ENCODE results near the gene HBEGF.

Gene HBEGF

GRCh38 chr5:140382866-140383265 lies 36.5 kb upstream of the HBEGF start:
- TF ChIP-seq CTCF (IDR thresholded peaks at IDR 0.05; ENCODE audit: insufficient read depth, low read depth, low read length, missing control alignments): no peak
- H3K4me3 ChIP-seq (ENCODE audit: low read depth, low read length): no peak overlapping the region
- DNase-seq (ENCODE audit: low read depth): no peak

- no peak for DNase-seq (ENCODE audit: low read depth)
- TF ChIP-seq CTCF (IDR thresholded peaks at IDR 0.05; ENCODE audit: insufficient read depth, low read depth, low read length, missing control alignments): no peak
- no peak overlapping the region for H3K4me3 ChIP-seq (ENCODE audit: low read depth, low read length)
Observed at GRCh38 chr5:140381972-140382371, 35.6 kb upstream of the HBEGF start.

- no peak overlapping the region for H3K4me3 ChIP-seq (ENCODE audit: low read depth, low read length)
- no peak for DNase-seq (ENCODE audit: low read depth)
- TF ChIP-seq CTCF (IDR thresholded peaks at IDR 0.05; ENCODE audit: insufficient read depth, low read depth, low read length, missing control alignments): no peak
Observed at GRCh38 chr5:140381351-140381750, 34.9 kb upstream of the HBEGF start.

GRCh38 chr5:140372971-140373487 lies 26.6 kb upstream of the HBEGF start:
- TF ChIP-seq CTCF (IDR thresholded peaks at IDR 0.05; ENCODE audit: insufficient read depth, low read depth, low read length, missing control alignments): peak; percentile 80
- peak; percentile 51 for DNase-seq (ENCODE audit: low read depth)
- H3K4me3 ChIP-seq (ENCODE audit: low read depth, low read length): no peak overlapping the region

GRCh38 chr5:140371356-140372151 lies 25.2 kb upstream of the HBEGF start:
- no peak for TF ChIP-seq CTCF (IDR thresholded peaks at IDR 0.05; ENCODE audit: insufficient read depth, low read depth, low read length, missing control alignments)
- H3K4me3 ChIP-seq (ENCODE audit: low read depth, low read length): no peak overlapping the region
- DNase-seq (ENCODE audit: low read depth): no peak

- H3K4me3 ChIP-seq (ENCODE audit: low read depth, low read length): no peak overlapping the region
- TF ChIP-seq CTCF (IDR thresholded peaks at IDR 0.05; ENCODE audit: insufficient read depth, low read depth, low read length, missing control alignments): no peak
- DNase-seq (ENCODE audit: low read depth): no peak
Observed at GRCh38 chr5:140367256-140368013, 21.0 kb upstream of the HBEGF start.
